Endodermal cell (in vitro differentiated cells): ENCODE data around the gene MDFIC. TPM values are rescaled to one million over a fixed set of nuclear protein-coding genes. Genes with fewer than 3 reads are reported as not detected.

Source experiments
- DNase-seq: peaks from one replicate; pipeline ENCODE4 v3.0.0-alpha.2; 2017
- H3K27ac ChIP-seq: 2 replicates; pipeline ENCODE4 v1.5.1; 2013; ENCODE audit warnings: mild to moderate bottlenecking, low read depth, low read length, moderate library complexity
- H3K27me3 ChIP-seq: 2 replicates; pipeline ENCODE4 v1.6.1; 2013; ENCODE audit warnings: mild to moderate bottlenecking, low read length, moderate library complexity; ENCODE audit not compliant: insufficient read depth, control insufficient read depth, poor library complexity, severe bottlenecking
- H3K36me3 ChIP-seq: 2 replicates; pipeline ENCODE4 v1.7.0; 2013; ENCODE audit warnings: mild to moderate bottlenecking, low read length, moderate library complexity; ENCODE audit not compliant: control insufficient read depth, insufficient read depth
- H3K4me1 ChIP-seq: one replicate; pipeline ENCODE4 v1.7.0; 2013; ENCODE audit warnings: low read length; ENCODE audit not compliant: control insufficient read depth, insufficient read depth
- H3K4me3 ChIP-seq: 2 replicates; pipeline ENCODE4 v1.5.1; 2013; ENCODE audit warnings: mild to moderate bottlenecking, low read length, moderate library complexity
- H3K9ac ChIP-seq: 2 replicates; pipeline ENCODE4 v1.6.1; 2013; ENCODE audit warnings: mild to moderate bottlenecking, low read length, moderate library complexity; ENCODE audit not compliant: poor library complexity, severe bottlenecking; ENCODE audit errors: extremely low read depth
- H3K9me3 ChIP-seq: 2 replicates; pipeline ENCODE4 v1.6.1; 2013; ENCODE audit warnings: mild to moderate bottlenecking, low read length, moderate library complexity; ENCODE audit not compliant: control insufficient read depth
- H3K27ac Mint-ChIP-seq: 2 replicates; pipeline ENCODE4 v1.8.0; 2020; ENCODE audit warnings: mixed read lengths
- H3K27me3 Mint-ChIP-seq: 2 replicates; pipeline ENCODE4 v1.8.0; 2021; ENCODE audit warnings: mild to moderate bottlenecking, mixed read lengths; ENCODE audit not compliant: insufficient read depth
- H3K36me3 Mint-ChIP-seq: 2 replicates; pipeline ENCODE4 v1.8.0; 2020; ENCODE audit warnings: low read depth, mixed read lengths
- H3K4me1 Mint-ChIP-seq: 2 replicates; pipeline ENCODE4 v1.8.0; 2020; ENCODE audit warnings: mixed read lengths
- H3K4me3 Mint-ChIP-seq: 2 replicates; pipeline ENCODE4 v1.8.0; 2020; ENCODE audit warnings: mild to moderate bottlenecking, moderate library complexity, mixed read lengths
- H3K9me3 Mint-ChIP-seq: 2 replicates; pipeline ENCODE4 v1.8.0; 2020; ENCODE audit warnings: mild to moderate bottlenecking, mixed read lengths
- CTCF ChIP-seq: fragments of 200-600 bp; sonication (generic); conservative IDR thresholded peaks from 2 replicates; pipeline ENCODE4 v1.5.0; 2021; ENCODE audit warnings: antibody characterized with exemption, mild to moderate bottlenecking
- WGBS, 2 experiments: methylation state at CpG; one replicate each; pipeline versions ENCODE4 v1.1.5 to v1.1.7; 2013; ENCODE audit warnings: missing lambda C conversion rate in 2 of 2, mixed read lengths in 1 of 2; ENCODE audit not compliant: insufficient coverage in 1 of 2, insufficient read length in 1 of 2; 5-methylcytosine and 5-hydroxymethylcytosine counted together
- total RNA-seq, 2 donors: library from RNA; stranded (reverse); fragmentation: NEBNext Ultra II Directional in 1 of 2; extraction: Animal tissue kit (Norgen Biotek cat#: 25700) in 1 of 2; gene quantifications; 2 replicates in 1 of 2; 3 replicates in 1 of 2; pipeline ENCODE4 v1.2.1, GENCODE V29; 2021

MDFIC gene
- total RNA-seq, 2 donors from 2014 or later, result 7.4 to 15.1 TPM

DNA sequence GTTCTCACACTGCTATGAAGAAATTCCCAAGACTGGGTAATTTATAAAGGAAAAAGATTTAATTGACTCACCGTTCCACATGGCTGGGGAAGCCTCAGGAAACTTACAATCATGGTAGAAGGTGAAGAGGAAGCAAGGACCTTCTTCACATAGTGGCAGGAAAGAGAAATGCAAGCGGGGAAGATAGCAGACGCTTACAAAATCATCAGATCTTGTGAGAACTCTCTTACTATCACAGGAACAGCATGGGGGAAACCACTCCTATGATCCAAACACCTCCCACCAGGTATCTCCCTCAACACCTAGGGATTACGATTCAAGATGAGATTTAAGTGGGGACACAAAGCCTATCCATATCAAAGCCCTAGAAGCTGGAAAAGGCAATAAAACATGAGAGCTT lies 130.8 kb downstream of the MDFIC start:
- Mint-ChIP-seq H3K9me3 (no peaks in the 10 kb centered on the region), H3K4me1 (peaks cover 3% of the 10 kb centered on the region), H3K36me3 (no peaks in the 10 kb centered on the region), H3K27me3 (peaks cover 14% of the 10 kb centered on the region), H3K4me3 (no peak overlapping the region), H3K27ac (no peak overlapping the region)
- peaks cover 25% of the 10 kb centered on the region for H3K9me3 ChIP-seq
- no peak overlapping the region for H3K27ac ChIP-seq
- no peaks in the 10 kb centered on the region for H3K36me3 ChIP-seq
- TF ChIP-seq CTCF, result peak; percentile 67
- WGBS, 2 experiments, result 60% methylated on average over 4 of the region's 4 CpGs; no CpG with 5 or more reads in 1 of the 2 experiments
- peak; percentile 69 for DNase-seq
- H3K9ac ChIP-seq, result no peak overlapping the region
- H3K27me3 ChIP-seq, result peaks cover 16% of the 10 kb centered on the region
- no peak overlapping the region for H3K4me3 ChIP-seq
- H3K4me1 ChIP-seq, result no peaks in the 10 kb centered on the region

DNA sequence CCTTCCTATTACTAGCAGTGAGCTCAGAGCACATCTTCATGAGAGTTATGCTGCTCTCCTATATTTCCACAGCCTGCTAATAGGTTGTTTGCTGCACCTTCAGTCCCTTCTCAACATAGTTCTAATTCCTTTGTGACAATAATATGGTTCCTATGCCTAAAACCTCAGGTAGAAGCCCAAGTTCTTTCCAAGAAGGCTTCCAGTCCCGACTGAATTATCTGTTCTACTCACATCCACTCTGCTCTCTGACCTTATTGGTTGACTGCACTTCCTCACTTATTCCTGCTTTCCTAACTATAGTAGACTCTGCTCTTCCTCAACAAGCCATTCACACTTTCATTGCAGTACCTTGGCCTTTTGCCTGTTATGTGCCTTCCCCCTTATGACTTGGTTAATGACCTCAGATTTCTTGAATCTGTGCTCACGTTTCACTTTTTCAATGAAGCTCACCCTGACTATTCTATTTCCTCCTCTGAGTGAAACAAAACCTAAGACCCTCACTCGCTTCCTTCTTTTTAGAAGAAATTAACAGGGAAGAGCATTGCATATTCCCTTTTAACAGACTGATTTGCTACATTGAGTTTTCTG lies 132.7 kb downstream of the MDFIC start:
- no peak for DNase-seq
- Mint-ChIP-seq H3K27me3 (peaks cover 22% of the 10 kb centered on the region), H3K9me3 (no peaks in the 10 kb centered on the region), H3K27ac (no peak overlapping the region), H3K4me3 (no peak overlapping the region), H3K36me3 (no peaks in the 10 kb centered on the region), H3K4me1 (peaks cover 3% of the 10 kb centered on the region)
- Histone ChIP-seq H3K4me1 (no peaks in the 10 kb centered on the region), H3K27me3 (peaks cover 27% of the 10 kb centered on the region), H3K36me3 (no peaks in the 10 kb centered on the region), H3K9ac (no peak overlapping the region), H3K27ac (no peak overlapping the region), H3K4me3 (no peak overlapping the region), H3K9me3 (peaks cover 7% of the 10 kb centered on the region)
- no peak for TF ChIP-seq CTCF
- 82 to 88% methylated on average over 2 to 3 of the region's 3 CpGs for WGBS, 2 experiments

GRCh38 chr7:115056019-115056418 lies 134.1 kb downstream of the MDFIC start:
- no peaks in the 10 kb centered on the region for H3K36me3 Mint-ChIP-seq
- H3K27ac Mint-ChIP-seq, result no peak overlapping the region
- Histone ChIP-seq H3K27ac (no peak overlapping the region), H3K4me1 (no peaks in the 10 kb centered on the region), H3K4me3 (no peak overlapping the region), H3K27me3 (peaks cover 27% of the 10 kb centered on the region), H3K36me3 (no peaks in the 10 kb centered on the region), H3K9me3 (peaks cover 7% of the 10 kb centered on the region), H3K9ac (no peak overlapping the region)
- H3K4me1 Mint-ChIP-seq, result peaks cover 3% of the 10 kb centered on the region
- TF ChIP-seq CTCF, result no peak
- H3K27me3 Mint-ChIP-seq, result peaks cover 22% of the 10 kb centered on the region
- WGBS, 2 experiments, result 89% methylated on average over 2 of the region's 2 CpGs; no CpG with 5 or more reads in 1 of the 2 experiments
- no peak for DNase-seq
- H3K4me3 Mint-ChIP-seq, result no peak overlapping the region
- no peaks in the 10 kb centered on the region for H3K9me3 Mint-ChIP-seq
